ENCODE data around the gene GNAO1.

- TF ChIP-seq POLR2A (IDR thresholded peaks at IDR 0.05) (no peak), CTCF (IDR thresholded peaks at IDR 0.05) (no peak)
Measured at GRCh38 chr16:56344518-56345405, 153.5 kb downstream of the GNAO1 start.
